SK-N-SH (cell line): ENCODE data around the gene BBS4.

ENCODE experiments used
- CTCF ChIP-seq: fragments of 200-600 bp; sonication (generic); IDR thresholded peaks from 2 replicates; pipeline ENCODE4 v1.6.1; 2017; ENCODE audit warnings: antibody characterized with exemption, mild to moderate bottlenecking, moderate library complexity
- FOXJ3 ChIP-seq: sonication (generic); formaldehyde crosslinking; IDR thresholded peaks from 2 replicates; pipeline ENCODE4 v1.5.1; 2020; ENCODE audit warnings: mild to moderate bottlenecking, missing genetic modification reagents
- FOXM1 ChIP-seq: IDR thresholded peaks from 2 replicates; pipeline ENCODE4 v1.4.0; 2012; ENCODE audit warnings: low read depth, mild to moderate bottlenecking
- GATA2 ChIP-seq: sonication (generic); formaldehyde crosslinking; IDR thresholded peaks from 2 replicates; pipeline ENCODE4 v1.5.0; 2020; ENCODE audit warnings: mild to moderate bottlenecking, missing genetic modification reagents
- IRF3 ChIP-seq: fragments of 150-350 bp; IDR thresholded peaks from 2 replicates; pipeline ENCODE4 v1.6.1; 2016; ENCODE audit warnings: mild to moderate bottlenecking, low read depth, low read length
- JUND ChIP-seq: IDR thresholded peaks from 2 replicates; pipeline ENCODE4 v1.4.0; 2012
- MXI1 ChIP-seq: IDR thresholded peaks from 2 replicates; pipeline ENCODE4 v1.6.1; 2012; ENCODE audit warnings: mild to moderate bottlenecking, low read depth, low read length, improper control_type of control experiment
- POLR2AphosphoS5 ChIP-seq: IDR thresholded peaks from 2 replicates; pipeline ENCODE4 v1.6.1; 2012; ENCODE audit warnings: low read depth, low read length
- SIN3A ChIP-seq: IDR thresholded peaks from 2 replicates; pipeline ENCODE4 v1.6.1; 2012; ENCODE audit warnings: low read depth, mild to moderate bottlenecking, low read length, moderate library complexity, borderline replicate concordance
- TAF1 ChIP-seq: IDR thresholded peaks from 2 replicates; pipeline ENCODE4 v1.6.1; 2012; ENCODE audit warnings: low read depth, mild to moderate bottlenecking, low read length, moderate library complexity, borderline replicate concordance
- TCF12 ChIP-seq: IDR thresholded peaks from 2 replicates; pipeline ENCODE4 v1.4.0; 2012
- YY1 ChIP-seq: IDR thresholded peaks from 2 replicates; pipeline ENCODE4 v1.4.0; 2012; ENCODE audit warnings: low read depth, mild to moderate bottlenecking

- TF ChIP-seq FOXJ3 (CRISPR knock-in tag), result no peak
- TF ChIP-seq GATA2, result no peak
- TF ChIP-seq JUND, result no peak
- no peak for TF ChIP-seq IRF3
- TF ChIP-seq YY1, result no peak
- no peak for TF ChIP-seq CTCF
- no peak for TF ChIP-seq SIN3A
- TF ChIP-seq FOXM1, result no peak
- TF ChIP-seq MXI1, result no peak
- TF ChIP-seq TAF1, result no peak
- no peak for TF ChIP-seq TCF12
- TF ChIP-seq POLR2AphosphoS5, result no peak
These were observed 5.1 kb upstream of the BBS4 start for GRCh38 chr15:72680931-72681330.
